GM18520 (cell line): Measurements from ENCODE around the gene CCDC85A.

Experiments
- ATAC-seq: cut with Tn5 transposase; IDR thresholded peaks from one replicate; pipeline ENCODE4 v1.9.1; 2021; ENCODE audit not compliant: unreplicated experiment

The CCDC85A gene

GRCh38 chr2:56348392-56349210 lies 164.8 kb downstream of the CCDC85A start:
- peak; percentile 41 for ATAC-seq

DNA sequence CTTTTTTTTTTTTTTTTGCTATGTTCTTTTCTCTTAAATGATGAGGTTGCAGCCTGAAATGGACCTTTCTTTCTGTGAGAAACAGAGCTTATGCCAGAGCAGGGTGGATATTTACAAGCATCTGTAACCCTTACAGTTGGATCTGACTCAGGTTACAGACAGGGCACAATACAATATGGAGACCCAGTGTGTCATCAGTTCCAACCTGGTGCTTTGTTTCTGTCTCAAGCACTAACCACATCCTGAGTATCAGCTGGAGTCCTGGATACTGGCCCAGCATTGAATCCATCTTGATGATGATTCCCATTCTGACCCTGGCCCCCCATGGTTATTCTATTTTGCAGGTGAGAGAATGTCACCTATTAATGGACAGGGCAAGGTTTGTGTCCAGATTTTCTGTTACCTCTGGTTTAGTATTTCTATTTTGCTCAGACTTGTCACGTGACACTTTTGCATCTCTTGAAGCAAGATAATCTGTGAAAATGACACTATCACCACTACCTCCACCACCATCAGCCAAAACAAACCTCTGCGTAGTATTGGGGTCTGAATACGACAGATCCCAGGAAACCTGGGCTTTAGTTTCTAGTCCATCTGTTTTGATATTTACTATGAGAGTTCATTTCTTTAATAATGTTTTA lies 174.0 kb downstream of the CCDC85A start:
- no peak for ATAC-seq

GRCh38 chr2:56361844-56362243 lies 178.1 kb downstream of the CCDC85A start:
- ATAC-seq: no peak

GRCh38 chr2:56364902-56365301 lies 181.1 kb downstream of the CCDC85A start:
- no peak for ATAC-seq

GRCh38 chr2:56369316-56369715 lies 185.5 kb downstream of the CCDC85A start:
- ATAC-seq: no peak

- no peak for ATAC-seq
These were observed 188.4 kb downstream of the CCDC85A start for GRCh38 chr2:56372071-56372656.

- no peak for ATAC-seq
These were observed 191.5 kb downstream of the CCDC85A start for GRCh38 chr2:56375251-56375650.

GRCh38 chr2:56376699-56377665 lies 193.2 kb downstream of the CCDC85A start:
- ATAC-seq: no peak

DNA sequence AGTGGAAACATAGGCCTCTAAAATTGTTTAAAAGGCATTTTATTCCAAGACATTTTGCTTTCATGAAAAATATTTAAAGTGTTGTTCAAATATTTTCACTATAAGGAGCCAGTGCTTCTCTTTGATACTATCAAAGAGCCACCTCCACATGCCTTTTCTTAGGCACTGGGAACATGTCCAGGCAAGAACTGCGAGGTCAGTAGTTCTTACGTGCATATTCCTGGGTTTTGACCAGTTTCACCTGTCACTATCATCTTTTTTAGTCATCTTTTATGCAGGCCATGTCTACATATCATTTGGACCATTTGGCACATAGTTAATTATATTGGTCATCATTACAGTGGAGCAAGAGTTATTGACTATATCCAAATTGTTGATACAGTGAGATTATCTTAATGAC lies 195.3 kb downstream of the CCDC85A start:
- no peak for ATAC-seq

DNA sequence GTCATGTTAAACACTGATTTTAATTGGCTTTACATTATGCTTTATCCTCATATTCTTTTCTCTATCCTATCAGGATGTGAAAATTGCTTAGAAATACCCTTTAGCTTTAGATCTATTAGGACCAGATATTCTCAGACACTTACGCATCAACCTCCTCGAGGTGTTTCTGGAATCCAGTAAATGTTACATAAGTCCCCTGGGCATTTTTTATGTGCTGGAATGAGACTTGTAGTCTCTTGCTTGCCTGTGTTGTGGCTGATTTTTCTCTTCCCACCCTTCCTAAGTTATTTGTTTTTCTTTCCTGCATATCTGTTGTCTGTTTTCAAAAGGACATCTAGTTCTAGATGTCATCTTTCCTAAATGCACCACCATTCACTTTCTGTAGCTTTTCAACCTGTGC lies 197.1 kb downstream of the CCDC85A start:
- ATAC-seq: no peak

DNA sequence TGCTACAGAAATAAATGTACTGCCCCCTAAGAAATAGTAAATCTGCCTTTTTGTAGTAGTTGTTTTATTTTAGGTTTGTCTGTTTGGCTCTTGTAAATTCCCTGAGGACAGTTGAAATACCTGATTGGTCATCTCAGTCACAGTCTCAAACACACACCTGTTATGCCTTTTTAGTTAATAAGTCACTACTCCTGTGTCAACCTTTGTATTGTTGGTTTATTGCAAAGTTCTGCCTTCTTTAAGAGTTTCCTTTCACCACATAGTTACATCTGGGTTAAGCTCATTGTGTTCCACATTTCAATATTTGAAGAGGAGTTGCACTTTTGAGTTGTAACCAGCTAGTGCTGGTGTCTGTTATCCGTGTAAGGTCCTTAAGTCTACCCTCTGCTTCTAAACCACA lies 198.7 kb downstream of the CCDC85A start:
- no peak for ATAC-seq

DNA sequence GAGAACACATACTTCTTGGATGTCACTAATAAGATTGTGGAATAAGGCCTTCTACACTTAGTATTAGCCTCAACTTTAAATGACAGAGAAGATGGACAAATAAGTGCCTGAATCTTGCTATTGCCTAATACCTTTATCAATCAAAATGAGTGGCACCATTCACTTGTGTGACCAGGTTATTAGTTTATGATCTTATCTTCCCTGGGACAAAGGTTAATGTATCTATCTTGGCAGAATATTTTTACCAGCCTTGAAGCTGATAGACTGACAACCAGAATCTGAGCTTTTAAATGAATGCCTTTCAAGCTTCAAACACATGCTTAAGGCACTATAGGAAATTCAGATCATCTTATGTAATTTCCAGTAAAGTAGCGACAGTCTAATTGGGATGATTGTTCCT lies 202.9 kb downstream of the CCDC85A start:
- ATAC-seq: no peak

GRCh38 chr2:56390644-56391043 lies 206.9 kb downstream of the CCDC85A start:
- ATAC-seq: no peak

DNA sequence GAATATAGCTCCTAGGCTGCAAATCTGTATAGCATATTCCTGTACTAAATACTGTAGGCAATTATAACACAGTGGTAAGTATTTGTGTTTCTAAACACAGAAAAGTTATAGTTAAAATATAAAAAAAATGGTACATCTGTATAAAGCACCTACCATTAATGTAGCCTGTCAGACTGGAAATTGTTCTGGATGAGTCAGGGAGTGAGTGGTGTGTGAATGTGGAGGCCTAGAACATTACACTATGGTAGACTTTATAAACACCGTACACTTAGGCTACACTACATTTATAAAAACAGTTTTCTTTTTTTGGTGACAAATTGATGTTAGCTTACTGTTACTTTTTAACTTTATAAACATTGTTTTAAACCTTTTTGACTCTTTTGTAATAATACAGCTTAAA lies 226.3 kb downstream of the CCDC85A start:
- ATAC-seq: no peak

DNA sequence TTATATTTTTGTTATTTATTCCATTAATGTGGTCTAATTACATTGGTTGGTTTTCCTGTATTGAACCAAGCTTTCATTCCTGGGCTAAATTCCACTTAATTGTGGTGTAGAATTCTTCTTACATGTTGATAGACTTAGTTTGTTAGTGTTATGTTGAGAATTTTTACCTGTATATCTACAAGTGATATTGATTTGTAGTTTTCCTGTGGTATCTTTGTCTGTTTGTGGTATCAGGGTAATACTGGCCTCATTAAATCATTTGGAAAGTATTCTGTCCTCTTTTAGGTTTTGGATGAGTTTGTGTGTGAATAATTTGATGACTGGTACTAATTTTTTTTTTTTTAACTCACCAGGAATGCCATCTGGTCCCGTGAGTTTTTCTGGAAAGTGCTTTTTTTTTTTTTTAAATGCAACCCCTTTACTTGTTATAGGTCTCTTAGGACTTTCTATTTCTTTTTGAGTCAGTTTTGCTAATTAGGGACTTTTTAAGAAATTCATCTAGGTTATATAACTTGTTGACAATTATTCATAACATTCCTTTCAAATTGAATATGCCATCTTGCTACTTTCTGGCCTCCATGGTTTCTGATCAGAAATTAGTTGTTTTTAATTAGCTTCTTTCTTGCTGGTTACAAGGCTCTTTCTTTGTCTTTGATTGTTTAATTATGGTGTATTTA lies 232.8 kb downstream of the CCDC85A start:
- peak; percentile 82 for ATAC-seq
